Common myeloid progenitor, CD34-positive (primary cell): ENCODE measurements around the gene PAPOLB.
A peak's percentile ranks its signal among the peaks of the same experiment; 100 is the strongest.

Source experiments
- CTCF ChIA-PET: fragments of 350-600 bp; sonication (Branson Sonifier 250); formaldehyde crosslinking; loops from one replicate; lab custom pipeline; 2021; ENCODE audit warnings: antibody characterized with exemption; lab: Charles Lee
- POLR2A ChIA-PET: fragments of 350-600 bp; sonication (Branson Sonifier 250); formaldehyde crosslinking; loops from one replicate; lab custom pipeline; 2021; ENCODE audit warnings: antibody characterized with exemption; lab: Charles Lee
- DNase-seq, 3 donors: peaks; one replicate each; pipeline versions ENCODE4 v3.0.0 to v3.0.0-alpha.2; 2013
- H3K27ac ChIP-seq, 2 experiments: 1 replicate in 1 of 2; 2 replicates in 1 of 2; pipeline ENCODE4 v1.7.0; 2013; ENCODE audit warnings: inconsistent platforms in 2 of 2, low read length in 2 of 2, mild to moderate bottlenecking in 2 of 2, low read depth in 1 of 2, moderate library complexity in 1 of 2; ENCODE audit not compliant: severe bottlenecking in 2 of 2, insufficient read depth in 1 of 2, poor library complexity in 1 of 2
- H3K27me3 ChIP-seq, 5 experiments: replicated peaks in 2 of 5; 1 replicate in 3 of 5; 2 replicates in 2 of 5; pipeline versions ENCODE4 v1.6.1 to v1.7.0; 2013; ENCODE audit warnings: low read length in 4 of 5, mild to moderate bottlenecking in 2 of 5, moderate library complexity in 2 of 5, inconsistent platforms in 1 of 5; ENCODE audit not compliant: insufficient read depth in 5 of 5, control insufficient read depth in 4 of 5
- H3K36me3 ChIP-seq, 4 experiments: 1 replicate in 2 of 4; 2 replicates in 2 of 4; pipeline versions ENCODE4 v1.6.1 to v1.7.0; 2013; ENCODE audit warnings: low read length in 3 of 4, control low read depth in 1 of 4, mild to moderate bottlenecking in 1 of 4; ENCODE audit not compliant: control insufficient read depth in 4 of 4, insufficient read depth in 4 of 4
- H3K4me1 ChIP-seq, 4 experiments: 1 replicate in 3 of 4; 2 replicates in 1 of 4; pipeline versions ENCODE4 v1.6.1 to v1.7.1; 2013; ENCODE audit warnings: low read length in 3 of 4, mild to moderate bottlenecking in 3 of 4, control low read depth in 1 of 4, inconsistent platforms in 1 of 4, moderate library complexity in 1 of 4; ENCODE audit not compliant: control insufficient read depth in 4 of 4, insufficient read depth in 4 of 4; ENCODE audit errors: control extremely low read depth in 1 of 4
- H3K4me3 ChIP-seq, 7 experiments: 1 replicate in 4 of 7; 2 replicates in 3 of 7; pipeline versions ENCODE4 v1.5.1 to v1.7.0; 2013; ENCODE audit warnings: mild to moderate bottlenecking in 7 of 7, low read length in 6 of 7, moderate library complexity in 6 of 7, inconsistent platforms in 2 of 7, low read depth in 2 of 7, control low read depth in 1 of 7; ENCODE audit not compliant: insufficient read depth in 4 of 7, control insufficient read depth in 1 of 7; ENCODE audit errors: extremely low read depth in 1 of 7
- H3K9me3 ChIP-seq, 5 experiments: 1 replicate in 4 of 5; 2 replicates in 1 of 5; pipeline versions ENCODE4 v1.6.1 to v1.7.1; 2013; ENCODE audit warnings: low read length in 4 of 5, mild to moderate bottlenecking in 2 of 5, inconsistent platforms in 1 of 5, low read depth in 1 of 5, moderate library complexity in 1 of 5; ENCODE audit not compliant: control insufficient read depth in 4 of 5, insufficient read depth in 2 of 5; ENCODE audit errors: control extremely low read depth in 1 of 5
- WGBS: methylation state at CpG from one replicate; pipeline ENCODE4 v1.1.5; 2013; ENCODE audit not compliant: insufficient coverage; 5-methylcytosine and 5-hydroxymethylcytosine counted together

Gene PAPOLB

DNA sequence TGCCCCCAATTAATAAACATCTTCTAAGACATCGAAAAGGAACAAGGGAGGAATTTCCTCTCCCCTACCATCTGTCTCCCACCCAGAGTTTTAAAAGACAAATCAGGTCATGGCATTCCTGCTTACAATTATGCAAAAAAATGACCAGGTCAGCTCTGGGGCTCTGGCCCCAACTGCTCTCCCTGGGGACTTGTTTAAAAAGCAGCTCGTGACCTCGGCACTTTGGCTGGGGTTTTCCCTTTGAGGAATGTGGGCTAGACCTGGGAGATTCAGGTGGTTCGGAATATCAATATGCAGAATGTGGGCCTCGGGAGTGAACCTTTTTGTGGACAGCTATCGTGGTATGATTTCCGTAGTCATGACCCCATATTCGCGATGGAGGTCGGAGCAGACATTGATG is 22.3 kb upstream of the PAPOLB start:
- CTCF ChIA-PET = interaction anchor here (0.7 to 7.4 kb wide), 18 partner anchors 10 to 90 kb away, joined by 3 to 73 read pairs (median 5); no protein-coding TSS in a partner anchor
- no peak overlapping the region for H3K27ac ChIP-seq
- DNase-seq = no peak
- H3K4me1 ChIP-seq = peaks cover 0 to 17% (median 15%) of the 10 kb centered on the region in 4 experiments
- H3K4me3 ChIP-seq = no peak overlapping the region
- no peaks in the 10 kb centered on the region for H3K36me3 ChIP-seq
- POLR2A ChIA-PET = no interaction called here
- 90% methylated on average over 10 of the region's 10 CpGs for WGBS
- H3K27me3 ChIP-seq = peaks cover 0 to 28% (median 24%) of the 10 kb centered on the region in 5 experiments
- no peaks in the 10 kb centered on the region for H3K9me3 ChIP-seq

DNA sequence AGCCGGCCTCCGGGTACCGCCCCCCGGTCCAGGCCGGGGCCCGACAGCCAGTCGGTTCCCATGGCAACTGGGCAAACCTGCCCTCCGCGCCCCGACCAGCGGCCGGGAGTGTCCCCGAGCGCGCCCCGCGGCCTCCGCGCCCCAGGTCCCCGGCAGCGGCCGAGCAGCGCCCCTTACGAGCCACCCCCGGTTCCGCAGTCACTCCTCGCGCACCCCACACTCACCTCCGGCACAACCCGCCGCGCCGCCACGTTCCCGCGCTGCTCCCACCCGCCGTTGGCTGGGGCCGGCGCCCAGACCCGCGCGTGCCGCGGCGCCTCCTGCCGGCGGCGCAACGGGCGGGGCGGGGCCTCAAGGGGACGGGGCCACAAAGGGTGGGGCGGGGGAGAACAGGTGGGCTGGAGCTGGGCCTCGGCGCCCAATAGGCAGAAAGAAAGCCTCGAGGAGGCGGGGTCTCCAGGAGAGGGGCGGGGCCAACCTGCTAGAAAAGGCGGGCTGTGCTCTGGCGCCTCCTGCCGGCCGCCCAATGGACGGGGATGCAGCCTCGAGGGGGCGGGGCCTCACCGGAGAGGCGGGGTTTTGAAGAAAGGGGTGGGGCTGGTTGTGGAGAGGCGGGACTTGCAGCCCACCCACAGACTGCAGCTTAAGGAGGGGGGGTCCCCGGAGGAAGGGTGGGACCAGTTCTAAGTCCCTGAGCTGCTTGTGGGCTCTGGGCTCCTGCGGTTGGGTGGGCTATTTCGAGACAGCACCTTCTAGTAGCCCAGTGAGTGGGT is 21.7 kb upstream of the PAPOLB start, which contains the start of gene RADIL:
Gene RADIL (minus strand): TSS at position 345 of the 773 bp plus-strand sequence. CDS start 5,577 bp downstream, outside the sequence.
- ChIA-PET CTCF (interaction anchor here (0.7 to 7.4 kb wide), 23 partner anchors 10 to 91 kb away, joined by 3 to 73 read pairs (median 5); no protein-coding TSS in a partner anchor), POLR2A (no interaction called here)
- peak within 1 kb of the TSS; percentile 18 to 66 (median 48) for H3K4me3 ChIP-seq
- WGBS = under 1% methylated on average over 30 of the region's 72 CpGs
- H3K9me3 ChIP-seq = no peaks in the 10 kb centered on the region
- DNase-seq = peak; percentile 93 to 95 (median 95)
- peaks cover 0 to 28% (median 22%) of the 10 kb centered on the region in 5 experiments for H3K27me3 ChIP-seq
- no peaks in the 10 kb centered on the region for H3K36me3 ChIP-seq
- peaks cover 0 to 17% (median 15%) of the 10 kb centered on the region in 4 experiments for H3K4me1 ChIP-seq
- H3K27ac ChIP-seq = no peak within 1 kb of the TSS

DNA sequence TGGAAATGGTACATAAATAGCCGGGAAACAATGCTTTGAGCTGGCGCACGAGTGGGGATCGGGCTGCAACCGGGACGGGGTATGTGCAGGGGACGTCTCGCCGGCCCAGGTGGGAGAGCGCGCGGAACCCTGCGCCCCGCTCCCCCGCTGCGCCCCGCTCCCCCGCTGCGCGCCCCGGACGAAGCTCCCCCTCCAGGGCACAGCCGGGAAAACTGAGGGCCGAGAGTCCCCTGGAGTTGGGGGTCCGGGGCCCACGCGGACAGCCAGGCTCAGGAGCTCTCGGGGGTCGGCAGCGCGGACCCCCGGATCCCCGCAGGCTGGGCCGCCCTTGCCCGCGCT is 21.2 kb upstream of the PAPOLB start:
- CTCF ChIA-PET = interaction anchor here (1.0 to 7.4 kb wide), 17 partner anchors 9 to 88 kb away, joined by 3 to 73 read pairs (median 5); no protein-coding TSS in a partner anchor
- H3K4me1 ChIP-seq = peaks cover 0 to 17% (median 15%) of the 10 kb centered on the region in 4 experiments
- no peaks in the 10 kb centered on the region for H3K36me3 ChIP-seq
- peaks cover 0 to 28% (median 20%) of the 10 kb centered on the region in 5 experiments for H3K27me3 ChIP-seq
- WGBS = under 1% methylated on average over 31 of the region's 36 CpGs
- H3K9me3 ChIP-seq = no peaks in the 10 kb centered on the region
- H3K27ac ChIP-seq = no peak overlapping the region
- no peak for DNase-seq
- H3K4me3 ChIP-seq = peak overlapping the region; percentile 18 to 66 (median 48)
- POLR2A ChIA-PET = no interaction called here

DNA sequence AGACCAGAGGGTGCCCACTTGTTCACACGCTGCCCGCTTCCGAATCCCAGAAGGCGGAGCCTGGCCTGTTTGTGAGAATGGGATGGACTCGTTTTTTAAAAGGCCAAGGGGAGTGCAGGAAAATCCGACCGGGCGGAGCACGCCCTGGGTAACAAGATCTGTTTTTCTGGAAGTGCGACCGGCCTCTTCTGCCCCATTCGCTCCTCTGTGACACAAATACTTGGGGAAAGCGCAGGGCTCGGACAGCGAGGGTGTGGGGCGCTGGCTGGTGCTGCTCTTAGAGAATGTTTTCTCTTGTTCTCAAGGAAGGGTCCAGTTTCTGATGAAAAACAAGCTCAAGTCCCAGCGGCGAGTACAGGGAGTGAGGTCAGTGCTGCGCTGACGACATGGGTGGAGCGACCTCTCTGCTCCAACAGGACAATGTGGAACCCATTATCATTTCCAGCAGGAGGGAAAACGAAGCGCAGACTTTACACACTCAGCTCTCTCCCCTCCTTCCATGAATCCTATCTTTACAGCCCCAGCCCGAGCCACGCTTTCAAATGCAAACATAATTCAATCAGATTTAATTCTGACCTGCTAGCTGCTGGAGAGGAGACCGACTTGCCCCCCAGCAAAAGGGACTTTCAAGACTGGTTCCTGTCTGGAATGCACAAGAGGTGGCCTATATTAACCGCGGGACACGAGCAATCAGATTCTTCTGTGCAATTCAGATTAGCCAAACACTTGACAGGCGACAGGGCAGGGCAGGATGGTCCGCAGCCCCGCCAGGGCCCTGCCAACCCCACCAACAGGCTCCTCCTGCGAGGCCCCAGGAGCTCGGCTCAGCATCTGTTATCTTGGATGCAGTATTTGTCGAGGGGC is 20.6 kb upstream of the PAPOLB start:
- DNase-seq = peak in 2 of 3 donors; percentile 24 to 42
- peaks cover 0 to 17% (median 15%) of the 10 kb centered on the region in 4 experiments for H3K4me1 ChIP-seq
- POLR2A ChIA-PET = no interaction called here
- CTCF ChIA-PET = interaction anchor here (0.5 to 7.4 kb wide), 14 partner anchors 9 to 522 kb away, joined by 3 to 73 read pairs (median 6); no protein-coding TSS in a partner anchor
- peak overlapping the region in 4 of 7 experiments; percentile 20 to 66 (median 56) for H3K4me3 ChIP-seq
- H3K36me3 ChIP-seq = no peaks in the 10 kb centered on the region
- no peaks in the 10 kb centered on the region for H3K9me3 ChIP-seq
- H3K27me3 ChIP-seq = peaks cover 0 to 28% (median 20%) of the 10 kb centered on the region in 5 experiments
- 10% methylated on average over 31 of the region's 35 CpGs for WGBS
- H3K27ac ChIP-seq = no peak overlapping the region

DNA sequence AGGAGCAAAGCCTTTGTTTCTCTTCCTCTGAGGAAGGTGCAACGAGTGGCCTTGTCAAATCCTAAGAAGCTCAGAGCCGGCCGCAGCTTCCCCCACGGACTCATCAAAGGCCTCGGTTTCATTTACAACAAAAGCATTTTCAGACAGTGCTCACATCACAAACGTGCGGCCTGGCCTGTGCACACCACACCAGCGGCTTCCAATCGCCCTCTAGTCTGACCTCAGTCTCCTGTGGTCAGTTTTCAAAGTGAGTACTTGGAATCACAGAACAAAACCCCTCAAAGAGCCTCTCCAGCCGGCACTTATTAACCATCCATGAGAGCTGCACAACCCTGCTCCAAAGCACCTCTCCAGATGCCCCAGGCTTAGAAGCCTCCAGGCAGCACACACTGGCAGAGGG is 18.4 kb upstream of the PAPOLB start:
- WGBS = 90% methylated on average over 10 of the region's 10 CpGs
- Histone ChIP-seq H3K27me3 (peaks cover 0 to 27% (median 20%) of the 10 kb centered on the region in 5 experiments), H3K27ac (no peak overlapping the region), H3K36me3 (no peaks in the 10 kb centered on the region), H3K4me1 (peaks cover 0 to 17% (median 15%) of the 10 kb centered on the region in 4 experiments), H3K4me3 (no peak overlapping the region), H3K9me3 (no peaks in the 10 kb centered on the region)
- DNase-seq = no peak
- CTCF ChIA-PET = interaction anchor here (1.3 to 7.4 kb wide), 3 partner anchors 30 to 86 kb away, joined by 4 to 73 read pairs (median 9); no protein-coding TSS in a partner anchor
- POLR2A ChIA-PET = no interaction called here

DNA sequence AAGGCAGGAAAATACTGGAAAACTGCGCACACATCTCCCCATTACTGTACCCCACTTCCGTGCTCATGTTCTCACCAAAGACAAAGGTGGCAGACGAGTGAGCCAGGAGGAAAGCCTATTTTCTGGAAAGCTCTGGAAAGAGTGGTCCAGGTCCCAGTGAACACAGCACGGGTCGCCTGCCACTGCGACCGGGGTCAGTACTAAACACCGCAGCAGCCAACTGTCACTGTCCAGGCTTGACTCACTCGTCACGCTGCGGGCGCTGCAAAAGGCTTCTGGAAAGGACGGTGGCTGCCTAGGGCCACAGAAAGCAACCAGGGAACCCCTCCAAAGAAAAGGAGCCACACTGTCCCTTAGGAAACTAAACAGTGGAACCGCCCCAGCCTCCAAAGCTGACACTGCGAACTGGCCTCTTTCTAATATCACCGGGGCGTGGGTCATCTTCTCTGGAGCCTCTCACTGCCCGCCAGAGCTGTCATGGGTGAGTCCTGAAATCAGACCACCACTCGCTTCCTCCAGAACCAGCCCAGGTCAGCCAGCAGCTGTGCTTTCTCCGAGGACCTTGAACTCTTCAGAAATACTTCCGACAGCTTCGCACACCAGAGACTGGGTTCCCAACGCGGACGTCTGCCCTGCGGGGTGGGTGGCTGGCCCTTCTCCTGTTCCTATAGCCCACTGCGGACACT is 17.7 kb upstream of the PAPOLB start:
- CTCF ChIA-PET = interaction anchor here (2.8 to 7.4 kb wide), 2 partner anchors 29 to 85 kb away, joined by 9 to 73 read pairs; no protein-coding TSS in a partner anchor

More for the DNA sequence above, 17.7 kb upstream of the PAPOLB start:
- Histone ChIP-seq H3K27ac (no peak overlapping the region), H3K4me1 (peaks cover 0 to 17% (median 15%) of the 10 kb centered on the region in 4 experiments), H3K4me3 (no peak overlapping the region), H3K27me3 (peaks cover 0 to 27% (median 19%) of the 10 kb centered on the region in 5 experiments), H3K36me3 (no peaks in the 10 kb centered on the region), H3K9me3 (no peaks in the 10 kb centered on the region)
- POLR2A ChIA-PET = no interaction called here
- DNase-seq = no peak
- WGBS = 95% methylated on average over 26 of the region's 27 CpGs
